ENCODE results near the gene KCNAB1.

Gene KCNAB1

GRCh38 chr3:156460206-156460611 lies 339.8 kb downstream of the KCNAB1 start:
- ATAC-seq, result no peak

GRCh38 chr3:156461889-156462288 lies 341.5 kb downstream of the KCNAB1 start:
- no peak for TF ChIP-seq ZNF8 (CRISPR knock-in tag; IDR thresholded peaks at IDR 0.05)
- no peak for TF ChIP-seq TCF4 (CRISPR knock-in tag; IDR thresholded peaks at IDR 0.05; ENCODE audit: borderline replicate concordance)
- no peak for TF ChIP-seq RARB (CRISPR knock-in tag; IDR thresholded peaks at IDR 0.05)
- no peak for TF ChIP-seq CSRNP3 (CRISPR knock-in tag; IDR thresholded peaks at IDR 0.05)
- TF ChIP-seq OSR1 (CRISPR knock-in tag; IDR thresholded peaks at IDR 0.05), result no peak
- TF ChIP-seq ZNF565 (CRISPR knock-in tag; conservative IDR thresholded peaks at IDR 0.05; ENCODE audit: low read depth), result no peak
- TF ChIP-seq SNAI2 (CRISPR knock-in tag; IDR thresholded peaks at IDR 0.05), result no peak
- ATAC-seq, result no peak

More at GRCh38 chr3:156460206-156460611, 339.8 kb downstream of the KCNAB1 start:
- TF ChIP-seq ZNF8 (CRISPR knock-in tag; IDR thresholded peaks at IDR 0.05) (no peak), PATZ1 (CRISPR knock-in tag; IDR thresholded peaks at IDR 0.05; ENCODE audit: borderline replicate concordance) (no peak), CSRNP3 (CRISPR knock-in tag; IDR thresholded peaks at IDR 0.05) (no peak), ZNF70 (CRISPR knock-in tag; IDR thresholded peaks at IDR 0.05) (no peak), ESRRG (CRISPR knock-in tag; IDR thresholded peaks at IDR 0.05) (no peak), PPARA (CRISPR knock-in tag; IDR thresholded peaks at IDR 0.05; ENCODE audit: borderline replicate concordance) (no peak), CREB5 (CRISPR knock-in tag; IDR thresholded peaks at IDR 0.05; ENCODE audit: low read depth) (no peak), ZC3H10 (CRISPR knock-in tag; IDR thresholded peaks at IDR 0.05) (no peak)

- no peak for ATAC-seq
- TF ChIP-seq RARB (CRISPR knock-in tag; IDR thresholded peaks at IDR 0.05) (no peak), TCF4 (CRISPR knock-in tag; IDR thresholded peaks at IDR 0.05; ENCODE audit: borderline replicate concordance) (no peak), GLIS3 (CRISPR knock-in tag; IDR thresholded peaks at IDR 0.05) (no peak), BACH2 (CRISPR knock-in tag; IDR thresholded peaks at IDR 0.05; ENCODE audit: borderline replicate concordance) (no peak), POU6F1 (CRISPR knock-in tag; IDR thresholded peaks at IDR 0.05; ENCODE audit: borderline replicate concordance, low read depth) (no peak), CSDC2 (CRISPR knock-in tag; IDR thresholded peaks at IDR 0.05) (no peak), PATZ1 (CRISPR knock-in tag; IDR thresholded peaks at IDR 0.05; ENCODE audit: borderline replicate concordance) (no peak), ZNF565 (CRISPR knock-in tag; conservative IDR thresholded peaks at IDR 0.05; ENCODE audit: low read depth) (no peak), TOX (CRISPR knock-in tag; IDR thresholded peaks at IDR 0.05; ENCODE audit: borderline replicate concordance) (no peak), CREB5 (CRISPR knock-in tag; IDR thresholded peaks at IDR 0.05; ENCODE audit: low read depth) (no peak), ZC3H10 (CRISPR knock-in tag; IDR thresholded peaks at IDR 0.05) (no peak), TSHZ2 (CRISPR knock-in tag; IDR thresholded peaks at IDR 0.05) (no peak), ZNF8 (CRISPR knock-in tag; IDR thresholded peaks at IDR 0.05) (no peak), SNAI2 (CRISPR knock-in tag; IDR thresholded peaks at IDR 0.05) (no peak), ZNF70 (CRISPR knock-in tag; IDR thresholded peaks at IDR 0.05) (no peak), ESRRG (CRISPR knock-in tag; IDR thresholded peaks at IDR 0.05) (no peak)
These were observed 342.7 kb downstream of the KCNAB1 start for GRCh38 chr3:156463123-156463522.
